Endodermal cell (in vitro differentiated cells): Measurements from ENCODE around the gene OGA. TPM values are rescaled to one million over a fixed set of nuclear protein-coding genes. Genes with fewer than 3 reads are reported as not detected.

Source experiments
- DNase-seq: peaks from one replicate; pipeline ENCODE4 v3.0.0-alpha.2; 2017
- H3K27ac ChIP-seq: 2 replicates; pipeline ENCODE4 v1.5.1; 2013; ENCODE audit warnings: mild to moderate bottlenecking, low read depth, low read length, moderate library complexity
- H3K27me3 ChIP-seq: 2 replicates; pipeline ENCODE4 v1.6.1; 2013; ENCODE audit warnings: mild to moderate bottlenecking, low read length, moderate library complexity; ENCODE audit not compliant: insufficient read depth, control insufficient read depth, poor library complexity, severe bottlenecking
- H3K36me3 ChIP-seq: 2 replicates; pipeline ENCODE4 v1.7.0; 2013; ENCODE audit warnings: mild to moderate bottlenecking, low read length, moderate library complexity; ENCODE audit not compliant: control insufficient read depth, insufficient read depth
- H3K4me1 ChIP-seq: one replicate; pipeline ENCODE4 v1.7.0; 2013; ENCODE audit warnings: low read length; ENCODE audit not compliant: control insufficient read depth, insufficient read depth
- H3K4me3 ChIP-seq: 2 replicates; pipeline ENCODE4 v1.5.1; 2013; ENCODE audit warnings: mild to moderate bottlenecking, low read length, moderate library complexity
- H3K9ac ChIP-seq: 2 replicates; pipeline ENCODE4 v1.6.1; 2013; ENCODE audit warnings: mild to moderate bottlenecking, low read length, moderate library complexity; ENCODE audit not compliant: poor library complexity, severe bottlenecking; ENCODE audit errors: extremely low read depth
- H3K9me3 ChIP-seq: 2 replicates; pipeline ENCODE4 v1.6.1; 2013; ENCODE audit warnings: mild to moderate bottlenecking, low read length, moderate library complexity; ENCODE audit not compliant: control insufficient read depth
- H3K27ac Mint-ChIP-seq: 2 replicates; pipeline ENCODE4 v1.8.0; 2020; ENCODE audit warnings: mixed read lengths
- H3K27me3 Mint-ChIP-seq: 2 replicates; pipeline ENCODE4 v1.8.0; 2021; ENCODE audit warnings: mild to moderate bottlenecking, mixed read lengths; ENCODE audit not compliant: insufficient read depth
- H3K36me3 Mint-ChIP-seq: 2 replicates; pipeline ENCODE4 v1.8.0; 2020; ENCODE audit warnings: low read depth, mixed read lengths
- H3K4me1 Mint-ChIP-seq: 2 replicates; pipeline ENCODE4 v1.8.0; 2020; ENCODE audit warnings: mixed read lengths
- H3K4me3 Mint-ChIP-seq: 2 replicates; pipeline ENCODE4 v1.8.0; 2020; ENCODE audit warnings: mild to moderate bottlenecking, moderate library complexity, mixed read lengths
- H3K9me3 Mint-ChIP-seq: 2 replicates; pipeline ENCODE4 v1.8.0; 2020; ENCODE audit warnings: mild to moderate bottlenecking, mixed read lengths
- CTCF ChIP-seq: fragments of 200-600 bp; sonication (generic); conservative IDR thresholded peaks from 2 replicates; pipeline ENCODE4 v1.5.0; 2021; ENCODE audit warnings: antibody characterized with exemption, mild to moderate bottlenecking
- WGBS, 2 experiments: methylation state at CpG; one replicate each; pipeline versions ENCODE4 v1.1.5 to v1.1.7; 2013; ENCODE audit warnings: missing lambda C conversion rate in 2 of 2, mixed read lengths in 1 of 2; ENCODE audit not compliant: insufficient coverage in 1 of 2, insufficient read length in 1 of 2; 5-methylcytosine and 5-hydroxymethylcytosine counted together
- total RNA-seq, 2 donors: library from RNA; stranded (reverse); fragmentation: NEBNext Ultra II Directional in 1 of 2; extraction: Animal tissue kit (Norgen Biotek cat#: 25700) in 1 of 2; gene quantifications; 2 replicates in 1 of 2; 3 replicates in 1 of 2; pipeline ENCODE4 v1.2.1, GENCODE V29; 2021

The OGA gene
- total RNA-seq, 2 donors from 2014 or later, result 138 to 149 TPM

- Mint-ChIP-seq H3K27me3 (peaks cover 3% of the 10 kb centered on the region), H3K36me3 (no peaks in the 10 kb centered on the region), H3K4me3 (no peak overlapping the region), H3K9me3 (no peaks in the 10 kb centered on the region), H3K4me1 (peaks cover 25% of the 10 kb centered on the region), H3K27ac (no peak overlapping the region)
- no peak for TF ChIP-seq CTCF
- Histone ChIP-seq H3K36me3 (peaks cover 5% of the 10 kb centered on the region), H3K9me3 (no peaks in the 10 kb centered on the region), H3K27me3 (no peaks in the 10 kb centered on the region), H3K9ac (no peak overlapping the region), H3K27ac (no peak overlapping the region), H3K4me1 (peaks cover 22% of the 10 kb centered on the region), H3K4me3 (no peak overlapping the region)
- no peak for DNase-seq
- WGBS, 2 experiments, result 89 to 91% methylated on average over 3 to 5 of the region's 5 CpGs
Measured at GRCh38 chr10:101762736-101763135, 55.5 kb downstream of the OGA start.

GRCh38 chr10:101761226-101761625, 57.0 kb downstream of the OGA start:
- no peak for DNase-seq
- Mint-ChIP-seq H3K4me3 (no peak overlapping the region), H3K9me3 (no peaks in the 10 kb centered on the region)

GRCh38 chr10:101760510-101760909, 57.7 kb downstream of the OGA start:
- no peak for DNase-seq
- Histone ChIP-seq H3K9me3 (no peaks in the 10 kb centered on the region), H3K4me1 (peaks cover 24% of the 10 kb centered on the region), H3K4me3 (no peak overlapping the region), H3K27me3 (no peaks in the 10 kb centered on the region), H3K9ac (no peak overlapping the region), H3K27ac (no peak overlapping the region), H3K36me3 (peaks cover 5% of the 10 kb centered on the region)
- 92 to 96% methylated on average over 3 of the region's 3 CpGs for WGBS, 2 experiments
- peaks cover 3% of the 10 kb centered on the region for H3K27me3 Mint-ChIP-seq
- no peak overlapping the region for H3K27ac Mint-ChIP-seq
- peaks cover 25% of the 10 kb centered on the region for H3K4me1 Mint-ChIP-seq
- no peak for TF ChIP-seq CTCF
- no peaks in the 10 kb centered on the region for H3K36me3 Mint-ChIP-seq
- H3K9me3 Mint-ChIP-seq, result no peaks in the 10 kb centered on the region
- H3K4me3 Mint-ChIP-seq, result no peak overlapping the region

More at GRCh38 chr10:101761226-101761625, 57.0 kb downstream of the OGA start:
- H3K4me1 Mint-ChIP-seq, result peaks cover 25% of the 10 kb centered on the region
- Histone ChIP-seq H3K27me3 (no peaks in the 10 kb centered on the region), H3K4me3 (no peak overlapping the region), H3K9ac (no peak overlapping the region), H3K9me3 (no peaks in the 10 kb centered on the region), H3K27ac (no peak overlapping the region), H3K36me3 (peaks cover 5% of the 10 kb centered on the region), H3K4me1 (peaks cover 24% of the 10 kb centered on the region)
- peaks cover 3% of the 10 kb centered on the region for H3K27me3 Mint-ChIP-seq
- 97% methylated on average over 5 to 8 of the region's 9 CpGs for WGBS, 2 experiments
- H3K27ac Mint-ChIP-seq, result no peak overlapping the region
- no peak for TF ChIP-seq CTCF
- H3K36me3 Mint-ChIP-seq, result no peaks in the 10 kb centered on the region
